Measurements from ENCODE around the gene CASK.

DNA sequence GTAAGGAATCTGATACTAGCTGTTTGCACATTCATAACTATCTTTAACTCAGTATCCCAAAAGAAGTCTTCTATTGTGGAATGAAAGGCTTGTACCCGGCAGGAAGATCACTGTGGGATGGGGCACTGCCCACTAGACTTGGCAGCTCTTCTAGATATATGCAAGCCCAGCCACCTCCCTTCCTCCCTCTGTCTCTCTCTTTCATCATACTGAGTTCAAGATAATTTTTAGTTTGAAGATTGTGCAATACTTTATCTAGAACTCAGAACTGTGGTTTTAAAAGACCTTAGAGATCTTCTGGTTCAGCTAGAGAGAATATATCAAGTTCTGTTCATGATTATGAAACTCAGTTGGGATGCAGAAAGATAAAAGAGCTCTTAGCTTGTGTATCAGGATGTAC lies 257.1 kb downstream of the CASK start:
- TF ChIP-seq POLR2AphosphoS5 (IDR thresholded peaks at IDR 0.05; ENCODE audit: low read depth, low read length) (no peak), TAF1 (IDR thresholded peaks at IDR 0.05; ENCODE audit: borderline replicate concordance, low read depth, low read length) (no peak), POLR2A (IDR thresholded peaks at IDR 0.05; ENCODE audit: low read depth, low read length) (no peak)
